ENCODE measurements around the gene ZAP70. TPM values are rescaled to one million over a fixed set of nuclear protein-coding genes. Genes with fewer than 3 reads are reported as not detected.

Gene ZAP70
- total RNA-seq, 1 experiment from 2014 or later, result 0.71 TPM

DNA sequence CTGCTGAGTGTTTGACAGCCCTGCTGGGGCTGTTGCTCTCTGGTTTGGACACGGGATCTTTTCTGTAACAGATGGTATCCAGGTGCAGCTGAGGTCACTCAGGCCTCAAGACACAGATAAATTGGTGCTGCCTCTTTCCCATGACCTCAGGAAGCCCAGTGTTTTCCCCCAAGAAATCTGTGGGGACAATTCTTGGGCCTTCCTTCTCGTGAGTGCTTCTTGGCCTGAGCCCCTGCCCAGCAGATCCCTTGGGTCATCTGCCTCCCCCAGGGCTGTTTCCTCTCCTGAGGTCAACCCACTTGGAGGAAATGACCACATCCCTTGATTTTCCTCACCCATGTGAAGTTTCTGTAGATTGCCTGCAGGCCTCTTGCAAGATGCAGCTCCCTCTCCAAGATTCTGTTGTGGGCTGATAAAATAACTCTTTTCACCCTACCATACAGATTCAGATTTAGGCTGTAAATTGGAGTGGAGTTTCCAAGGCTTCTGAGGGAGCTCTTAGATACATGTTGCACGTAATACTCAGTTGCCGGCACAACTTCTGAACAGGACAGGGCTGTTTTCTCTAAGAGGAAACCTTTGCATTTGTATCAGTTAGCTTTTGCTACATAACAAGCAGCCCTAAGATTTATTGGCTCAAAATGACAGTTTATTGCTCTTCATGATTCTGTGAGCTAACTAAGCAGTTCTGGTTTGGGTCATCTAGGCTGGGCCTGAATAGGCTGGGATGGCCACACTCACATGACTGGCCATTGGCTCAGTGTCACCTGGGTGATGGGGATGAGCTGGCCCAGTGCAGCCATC is 13.1 kb downstream of the ZAP70 start:
- in situ Hi-C loops (cut with HindIII; ENCODE audit: low pct_unique_long_range_greater_than_20kb, low sequenced_read_pairs), result no loop called here
- DNase-seq (ENCODE audit: low read depth), result no peak

DNA sequence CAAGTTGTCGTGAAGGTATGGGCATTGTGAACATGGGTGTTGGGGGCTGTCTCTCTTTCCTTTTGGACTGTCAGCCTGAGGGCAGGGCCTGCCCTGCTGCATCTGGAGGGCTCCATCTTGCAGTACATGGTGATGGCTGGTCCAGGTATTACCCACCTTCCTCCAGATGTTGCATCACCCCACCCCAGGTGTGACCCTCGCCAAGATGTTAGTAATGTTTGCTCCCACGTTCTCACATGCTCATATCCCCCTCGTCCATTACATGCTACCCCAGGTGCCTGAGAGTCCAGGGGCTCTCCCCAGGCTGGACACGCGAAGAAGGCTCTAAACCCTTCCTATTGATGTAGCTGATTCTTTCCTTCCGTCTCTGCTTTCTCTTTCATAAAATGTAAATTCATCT is 13.9 kb downstream of the ZAP70 start:
- in situ Hi-C loops (cut with HindIII; ENCODE audit: low pct_unique_long_range_greater_than_20kb, low sequenced_read_pairs), result no loop called here
- no peak for DNase-seq (ENCODE audit: low read depth)

DNA sequence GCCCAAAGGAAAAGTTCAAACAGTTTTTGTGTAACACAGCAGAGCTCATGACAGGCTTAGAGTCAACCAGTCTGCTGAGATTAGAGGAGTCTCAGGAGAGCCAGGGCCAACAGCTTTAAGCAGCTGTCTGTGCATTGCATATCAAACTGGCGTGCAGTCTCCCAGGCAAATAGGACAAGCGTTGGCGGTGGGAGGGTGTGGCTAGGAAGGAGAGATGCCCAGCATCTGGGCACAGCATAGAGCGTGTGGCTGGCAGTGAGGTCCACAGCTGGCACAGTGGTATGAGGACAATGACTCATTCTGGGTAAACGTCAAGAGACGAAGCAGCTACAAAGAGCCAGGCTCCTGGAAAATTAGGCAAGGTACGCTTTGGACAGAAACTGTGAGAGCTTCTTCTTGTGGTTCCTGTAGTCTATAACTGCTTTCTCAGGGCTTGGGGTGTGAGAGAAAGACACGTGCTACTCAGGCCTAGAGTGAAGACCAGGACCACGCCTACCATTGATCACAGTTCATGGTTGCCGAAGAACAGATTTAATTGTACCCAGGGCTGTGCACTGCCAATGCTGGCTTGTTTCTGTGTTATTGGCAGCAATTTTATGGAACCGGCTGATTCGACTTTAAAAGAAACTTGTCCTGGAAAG is 14.8 kb downstream of the ZAP70 start:
- in situ Hi-C loops (cut with HindIII; ENCODE audit: low pct_unique_long_range_greater_than_20kb, low sequenced_read_pairs), result no loop called here
- no peak for DNase-seq (ENCODE audit: low read depth)

DNA sequence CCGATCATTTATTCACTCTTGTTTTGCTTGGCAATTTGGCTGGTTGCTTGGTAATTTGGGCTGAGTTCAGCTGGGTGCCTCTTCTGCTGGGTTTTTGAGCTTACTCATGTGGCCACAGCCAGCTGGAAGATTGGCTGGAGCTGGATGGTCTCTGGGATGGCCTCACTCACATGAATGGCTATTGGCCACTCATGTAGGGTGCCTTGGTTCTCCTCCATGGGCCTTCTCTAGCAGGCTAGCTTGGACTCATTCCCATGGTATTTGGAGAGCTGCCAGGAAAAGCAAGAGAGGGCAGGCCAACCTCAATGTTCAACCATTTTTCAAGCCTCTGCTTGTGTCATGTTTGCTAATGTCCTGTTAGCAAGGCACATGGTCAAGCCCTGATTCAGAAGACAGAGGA is 16.9 kb downstream of the ZAP70 start:
- DNase-seq (ENCODE audit: low read depth), result peak; percentile 73

DNA sequence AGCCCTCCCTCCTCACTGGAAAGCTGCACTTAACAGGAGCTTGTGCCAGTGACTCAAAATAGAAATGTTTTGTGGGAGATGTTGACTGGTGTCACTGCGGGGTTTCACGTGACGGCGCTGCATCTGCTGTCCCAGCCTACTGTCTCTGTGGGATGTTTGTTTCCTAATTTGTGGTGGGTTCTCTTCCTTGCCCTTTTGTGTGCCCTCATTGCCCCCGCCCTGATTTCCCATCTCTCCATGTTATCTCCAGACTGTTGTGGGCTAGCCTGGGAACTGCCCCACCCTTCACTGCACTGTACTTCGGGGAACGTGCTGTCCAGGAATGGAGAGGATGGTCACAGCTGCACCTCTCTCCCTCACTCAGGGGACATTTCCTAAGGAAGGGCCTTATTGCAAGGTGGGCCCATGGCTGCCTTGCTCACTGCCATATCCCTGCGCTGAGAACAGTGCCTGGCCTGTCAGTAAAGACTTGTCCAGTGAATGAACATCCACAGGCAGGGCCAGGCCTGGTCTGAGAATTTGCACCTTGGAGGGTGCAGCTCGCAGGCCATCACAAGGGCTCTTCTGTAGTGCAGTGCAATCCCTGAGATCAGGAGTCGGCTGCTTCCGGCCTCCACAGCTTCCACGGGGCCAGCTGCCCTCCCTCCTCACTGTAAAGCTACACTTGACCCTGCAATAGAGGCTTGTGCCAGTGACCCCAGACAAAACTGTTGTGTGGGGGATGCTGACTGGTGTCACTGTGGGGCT is 18.1 kb downstream of the ZAP70 start:
- DNase-seq (ENCODE audit: low read depth), result no peak
- in situ Hi-C loops (cut with HindIII; ENCODE audit: low pct_unique_long_range_greater_than_20kb, low sequenced_read_pairs), result no loop called here

More for the DNA sequence above, 16.9 kb downstream of the ZAP70 start:
- in situ Hi-C loops (cut with HindIII; ENCODE audit: low pct_unique_long_range_greater_than_20kb, low sequenced_read_pairs), result no loop called here

DNA sequence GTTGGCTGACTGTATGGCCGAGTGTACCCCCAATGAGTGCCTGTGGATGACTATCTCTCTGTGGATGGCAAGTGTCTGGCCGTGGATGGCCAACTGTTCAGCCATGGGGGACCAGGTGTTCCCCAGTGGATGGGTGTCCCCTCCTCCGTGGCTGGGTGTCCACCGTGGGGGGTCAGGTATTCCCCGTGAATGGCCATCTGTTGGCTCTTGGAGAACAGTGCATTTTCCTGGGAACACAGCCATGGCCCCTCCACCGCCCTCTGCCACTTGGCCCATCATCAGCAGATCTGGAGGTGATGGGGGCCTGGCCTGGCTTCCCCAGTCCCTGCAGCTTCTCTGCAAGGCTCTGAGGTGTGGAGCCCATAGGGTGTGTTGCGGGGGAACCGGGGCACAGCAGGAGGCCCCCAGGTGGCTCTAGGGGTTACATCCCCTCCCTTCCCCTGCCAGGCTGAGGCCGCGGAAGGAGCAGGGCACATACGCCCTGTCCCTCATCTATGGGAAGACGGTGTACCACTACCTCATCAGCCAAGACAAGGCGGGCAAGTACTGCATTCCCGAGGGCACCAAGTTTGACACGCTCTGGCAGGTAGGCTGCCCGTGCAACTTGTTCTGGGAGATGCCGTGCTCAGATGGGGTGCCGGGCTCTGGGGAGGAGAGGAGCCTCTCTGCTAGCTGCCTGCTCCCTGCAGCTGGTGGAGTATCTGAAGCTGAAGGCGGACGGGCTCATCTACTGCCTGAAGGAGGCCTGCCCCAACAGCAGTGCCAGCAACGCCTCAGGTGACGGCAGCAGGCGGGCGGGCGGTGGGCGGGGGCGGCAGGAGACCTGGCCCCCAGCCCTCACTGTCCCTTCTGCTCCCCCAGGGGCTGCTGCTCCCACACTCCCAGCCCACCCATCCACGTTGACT is 19.3 kb downstream of the ZAP70 start:
- DNase-seq (ENCODE audit: low read depth), result no peak
- in situ Hi-C loops (cut with HindIII; ENCODE audit: low pct_unique_long_range_greater_than_20kb, low sequenced_read_pairs), result no loop called here

DNA sequence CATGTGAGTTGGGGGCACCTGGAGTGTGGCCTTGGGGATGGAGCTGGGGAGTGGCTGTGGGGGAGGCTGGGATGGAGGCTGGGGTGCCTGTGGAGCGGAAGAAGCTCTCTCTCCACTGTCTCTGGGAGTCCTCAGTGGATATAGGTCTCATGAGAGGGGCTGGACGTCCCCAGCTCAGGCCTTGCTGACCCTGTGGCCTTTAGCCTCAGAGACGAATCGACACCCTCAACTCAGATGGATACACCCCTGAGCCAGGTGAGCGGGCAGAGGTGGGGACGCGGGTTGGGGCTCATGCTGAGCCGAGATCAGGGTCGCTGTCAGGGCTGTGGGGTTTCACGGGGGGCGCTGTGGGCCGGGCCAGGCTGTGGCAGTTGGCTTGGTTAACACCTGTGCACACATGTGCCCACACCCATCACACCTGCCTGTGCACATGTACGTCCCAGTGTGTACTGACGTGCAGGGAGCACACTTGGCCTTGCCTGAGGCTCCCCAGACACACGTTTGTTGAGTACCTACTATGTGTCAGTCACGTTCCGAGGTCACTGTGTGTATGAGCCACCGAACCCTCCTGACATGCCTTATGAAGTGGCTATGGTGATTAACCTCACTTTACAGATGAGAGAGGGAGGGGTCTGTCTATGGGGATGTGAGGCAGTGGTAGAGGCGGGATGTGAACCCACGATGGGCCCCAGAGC is 20.1 kb downstream of the ZAP70 start:
- no peak for DNase-seq (ENCODE audit: low read depth)
- in situ Hi-C loops (cut with HindIII; ENCODE audit: low pct_unique_long_range_greater_than_20kb, low sequenced_read_pairs), result no loop called here

DNA sequence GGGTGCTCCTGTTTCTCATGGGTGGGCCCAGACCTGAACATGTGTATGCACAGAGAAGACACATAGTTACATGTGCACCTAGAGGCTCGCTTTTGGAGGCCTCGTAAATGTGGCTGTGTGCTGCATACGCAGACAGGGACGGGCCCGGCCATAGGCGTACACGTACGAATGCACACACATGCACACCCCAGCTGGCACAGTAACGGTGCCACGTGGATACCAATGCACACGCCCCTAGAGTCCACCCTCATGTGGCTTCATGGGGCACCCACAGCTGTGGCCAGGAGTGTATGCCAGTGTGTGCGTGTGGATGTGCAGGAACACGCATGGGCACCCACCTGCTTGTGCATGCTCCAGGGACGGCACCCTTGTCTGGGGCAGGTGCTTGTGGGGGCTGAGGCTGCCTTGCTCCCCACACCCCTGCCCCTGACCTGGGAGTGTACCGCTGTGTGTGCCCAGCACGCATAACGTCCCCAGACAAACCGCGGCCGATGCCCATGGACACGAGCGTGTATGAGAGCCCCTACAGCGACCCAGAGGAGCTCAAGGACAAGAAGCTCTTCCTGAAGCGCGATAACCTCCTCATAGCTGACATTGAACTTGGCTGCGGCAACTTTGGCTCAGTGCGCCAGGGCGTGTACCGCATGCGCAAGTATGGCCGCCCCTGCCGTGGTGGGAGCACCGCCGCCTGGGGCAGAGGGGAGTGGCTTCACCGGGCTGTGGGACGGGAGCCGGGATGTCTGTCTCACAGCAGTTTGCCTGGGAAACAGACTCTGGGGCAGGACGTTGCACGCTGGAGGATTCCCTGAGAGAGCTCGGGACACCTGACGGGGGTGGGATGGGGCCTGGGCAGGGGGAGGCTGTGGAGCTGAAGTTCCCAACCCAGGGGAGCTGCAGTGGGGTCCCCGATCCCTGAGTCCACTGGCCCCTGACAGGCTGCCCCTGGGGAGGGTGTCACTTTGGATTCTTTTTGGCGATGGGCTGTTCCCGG is 21.0 kb downstream of the ZAP70 start:
- in situ Hi-C loops (cut with HindIII; ENCODE audit: low pct_unique_long_range_greater_than_20kb, low sequenced_read_pairs), result no loop called here
- no peak for DNase-seq (ENCODE audit: low read depth)

DNA sequence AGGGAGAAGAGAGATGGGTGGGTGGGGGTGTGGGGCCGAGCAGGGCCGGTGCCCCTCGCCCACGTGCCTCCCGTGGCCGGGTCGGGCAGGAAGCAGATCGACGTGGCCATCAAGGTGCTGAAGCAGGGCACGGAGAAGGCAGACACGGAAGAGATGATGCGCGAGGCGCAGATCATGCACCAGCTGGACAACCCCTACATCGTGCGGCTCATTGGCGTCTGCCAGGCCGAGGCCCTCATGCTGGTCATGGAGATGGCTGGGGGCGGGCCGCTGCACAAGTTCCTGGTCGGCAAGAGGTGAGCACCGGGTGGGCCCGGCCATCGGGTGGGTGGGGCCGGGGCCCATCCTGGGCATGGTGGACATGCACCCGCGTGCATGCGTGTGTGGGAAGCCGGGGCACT is 21.8 kb downstream of the ZAP70 start:
- DNase-seq (ENCODE audit: low read depth), result no peak
- in situ Hi-C loops (cut with HindIII; ENCODE audit: low pct_unique_long_range_greater_than_20kb, low sequenced_read_pairs), result no loop called here

DNA sequence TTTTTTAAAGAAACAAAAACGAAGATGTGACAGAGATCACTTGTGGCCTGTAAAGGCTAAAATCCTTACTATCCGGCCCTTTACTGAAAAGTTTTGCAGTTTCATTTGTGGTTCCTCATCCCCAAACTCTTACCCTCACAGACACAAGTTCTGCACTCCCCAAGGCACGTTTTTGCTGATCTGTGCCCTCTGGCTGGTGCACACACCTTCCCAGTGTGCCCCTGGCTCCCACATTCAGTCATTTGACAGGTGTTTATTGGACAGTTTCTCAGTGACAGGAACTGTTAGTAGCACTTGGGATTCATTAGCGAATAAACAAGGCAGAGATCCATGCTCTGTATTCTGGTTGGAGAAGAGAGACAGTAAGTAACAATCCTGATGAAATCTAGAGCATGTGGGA is 22.8 kb downstream of the ZAP70 start:
- DNase-seq (ENCODE audit: low read depth), result no peak
- in situ Hi-C loops (cut with HindIII; ENCODE audit: low pct_unique_long_range_greater_than_20kb, low sequenced_read_pairs), result no loop called here

DNA sequence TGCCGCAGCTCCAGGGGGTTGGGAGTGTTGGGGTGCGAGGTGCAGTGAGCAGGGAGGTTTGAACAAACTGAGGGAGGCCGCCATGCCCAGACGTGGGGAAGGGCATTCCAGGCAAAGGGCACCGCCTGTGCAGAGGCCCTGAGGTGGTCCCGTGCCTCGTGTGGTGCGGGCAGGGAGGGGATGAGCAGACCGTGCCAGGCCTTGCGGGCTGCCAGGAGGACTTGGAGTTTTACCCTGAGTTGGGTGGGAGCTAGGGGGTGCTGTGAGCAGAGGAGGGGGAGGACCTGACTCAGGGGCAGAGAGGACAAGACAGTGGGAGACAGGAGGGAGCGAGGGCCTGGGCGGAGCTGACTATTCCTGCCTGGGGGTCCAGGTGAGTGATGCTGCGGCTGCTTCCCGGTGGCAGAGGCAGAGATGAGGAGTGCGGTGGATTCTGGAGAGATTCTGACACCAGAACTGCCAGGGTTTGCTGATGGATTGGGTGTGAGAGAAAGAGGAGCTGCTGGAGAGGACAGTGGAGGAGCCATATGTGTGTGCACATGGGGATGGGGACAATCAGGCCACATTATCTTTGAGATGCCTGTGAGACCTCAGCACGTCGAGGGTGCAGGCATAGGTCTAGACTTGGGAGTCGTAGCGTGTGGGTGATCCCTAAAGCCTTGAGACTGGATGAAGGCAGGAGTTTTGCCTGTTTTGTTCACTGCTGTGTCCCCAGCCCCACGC is 23.4 kb downstream of the ZAP70 start:
- in situ Hi-C loops (cut with HindIII; ENCODE audit: low pct_unique_long_range_greater_than_20kb, low sequenced_read_pairs), result no loop called here

DNA sequence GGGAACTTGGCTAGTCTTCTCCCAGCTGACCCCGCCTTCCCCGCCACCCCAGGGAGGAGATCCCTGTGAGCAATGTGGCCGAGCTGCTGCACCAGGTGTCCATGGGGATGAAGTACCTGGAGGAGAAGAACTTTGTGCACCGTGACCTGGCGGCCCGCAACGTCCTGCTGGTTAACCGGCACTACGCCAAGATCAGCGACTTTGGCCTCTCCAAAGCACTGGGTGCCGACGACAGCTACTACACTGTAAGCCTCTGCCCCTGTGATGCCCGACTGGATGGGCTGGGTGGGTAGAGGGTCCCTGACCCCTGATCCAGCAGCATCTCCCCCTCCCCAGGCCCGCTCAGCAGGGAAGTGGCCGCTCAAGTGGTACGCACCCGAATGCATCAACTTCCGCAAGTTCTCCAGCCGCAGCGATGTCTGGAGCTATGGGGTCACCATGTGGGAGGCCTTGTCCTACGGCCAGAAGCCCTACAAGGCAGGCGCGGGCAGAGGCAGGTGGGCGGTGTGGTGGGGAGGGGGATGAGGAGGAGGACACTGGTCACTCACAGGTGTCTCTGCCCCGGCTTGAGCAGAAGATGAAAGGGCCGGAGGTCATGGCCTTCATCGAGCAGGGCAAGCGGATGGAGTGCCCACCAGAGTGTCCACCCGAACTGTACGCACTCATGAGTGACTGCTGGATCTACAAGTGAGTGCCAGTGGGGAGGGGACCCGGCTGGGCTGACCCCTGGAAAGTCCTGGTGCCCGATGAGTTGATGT is 24.2 kb downstream of the ZAP70 start:
- no peak for DNase-seq (ENCODE audit: low read depth)

More for the DNA sequence above, 23.4 kb downstream of the ZAP70 start:
- no peak for DNase-seq (ENCODE audit: low read depth)

DNA sequence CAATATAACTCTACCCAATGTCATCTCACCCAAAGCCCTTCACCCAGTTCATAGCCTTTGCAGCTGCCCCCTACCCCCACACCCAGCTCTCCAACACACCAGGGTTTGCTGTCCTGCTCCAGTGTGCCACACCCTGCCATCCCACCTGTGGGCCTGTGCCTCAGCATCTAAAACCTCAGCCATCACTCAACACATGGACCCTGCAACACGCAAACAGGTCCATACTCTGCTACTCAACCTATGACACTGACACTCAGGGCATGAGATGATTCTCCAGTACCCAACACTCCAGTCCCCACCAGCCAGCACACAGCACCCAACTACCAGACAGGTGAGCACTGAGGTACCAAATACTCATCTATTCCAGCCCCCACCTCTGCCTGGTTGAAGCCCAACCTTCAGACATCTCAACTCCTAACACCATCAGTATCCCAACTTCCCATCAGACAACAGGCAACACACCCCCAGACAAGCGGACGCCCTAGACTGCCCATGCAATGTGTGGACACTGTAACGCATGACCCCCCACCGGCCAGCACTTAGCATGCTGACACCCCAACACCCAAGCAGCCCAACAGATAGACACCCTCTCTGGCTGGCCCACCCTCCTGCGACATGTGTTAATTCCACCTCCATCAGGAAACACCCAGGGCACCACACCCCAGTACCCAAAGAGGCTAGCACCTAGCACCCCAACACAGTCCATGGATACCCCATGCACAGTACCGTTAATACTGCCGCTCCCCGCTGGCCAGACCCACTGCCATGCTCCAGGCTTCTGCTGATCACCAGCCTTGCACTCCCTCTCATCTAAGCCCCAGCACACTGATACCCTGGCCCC is 25.0 kb downstream of the ZAP70 start:
- no peak for DNase-seq (ENCODE audit: low read depth)
- in situ Hi-C loops (cut with HindIII; ENCODE audit: low pct_unique_long_range_greater_than_20kb, low sequenced_read_pairs), result no loop called here

More for the DNA sequence above, 24.2 kb downstream of the ZAP70 start:
- in situ Hi-C loops (cut with HindIII; ENCODE audit: low pct_unique_long_range_greater_than_20kb, low sequenced_read_pairs), result no loop called here

DNA sequence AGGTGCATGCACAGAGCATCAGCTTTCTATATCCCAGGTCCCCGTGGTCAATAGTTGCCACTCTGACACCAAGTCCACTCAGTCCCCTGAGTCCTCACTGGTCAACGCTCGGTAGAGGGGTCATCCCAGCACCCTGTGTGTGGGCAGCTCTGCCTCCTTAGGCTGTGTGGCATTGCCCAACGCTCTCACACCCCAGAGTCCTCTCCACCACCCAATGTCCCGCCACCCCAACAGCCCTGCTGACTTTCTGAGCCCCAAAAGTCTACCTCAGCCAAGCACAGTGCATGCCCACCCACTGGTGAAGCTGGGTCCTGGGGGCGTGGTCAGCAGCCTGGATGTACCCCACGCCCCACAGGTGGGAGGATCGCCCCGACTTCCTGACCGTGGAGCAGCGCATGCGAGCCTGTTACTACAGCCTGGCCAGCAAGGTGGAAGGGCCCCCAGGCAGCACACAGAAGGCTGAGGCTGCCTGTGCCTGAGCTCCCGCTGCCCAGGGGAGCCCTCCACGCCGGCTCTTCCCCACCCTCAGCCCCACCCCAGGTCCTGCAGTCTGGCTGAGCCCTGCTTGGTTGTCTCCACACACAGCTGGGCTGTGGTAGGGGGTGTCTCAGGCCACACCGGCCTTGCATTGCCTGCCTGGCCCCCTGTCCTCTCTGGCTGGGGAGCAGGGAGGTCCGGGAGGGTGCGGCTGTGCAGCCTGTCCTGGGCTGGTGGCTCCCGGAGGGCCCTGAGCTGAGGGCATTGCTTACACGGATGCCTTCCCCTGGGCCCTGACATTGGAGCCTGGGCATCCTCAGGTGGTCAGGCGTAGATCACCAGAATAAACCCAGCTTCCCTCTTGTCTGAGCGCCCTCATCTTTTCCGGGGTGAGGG is 25.9 kb downstream of the ZAP70 start:
- DNase-seq (ENCODE audit: low read depth), result no peak
- in situ Hi-C loops (cut with HindIII; ENCODE audit: low pct_unique_long_range_greater_than_20kb, low sequenced_read_pairs), result no loop called here

Data from Caki2 (cell line).